D721Med (cell line): ENCODE measurements around the gene ZNF212.

ENCODE experiments used
- DNase-seq: peaks from one replicate; pipeline ENCODE4 v3.0.0; 2011; ENCODE audit warnings: low spot score; ENCODE audit not compliant: insufficient read length
- FAIRE-seq: peaks from 2 replicates; lab custom pipeline; 2011; peaks lifted over from hg19 to GRCh38; lab: Jason Lieb, UNC
- TF ChIP-seq, protein P1 (sequence below): IDR thresholded peaks from 2 replicates; pipeline ENCODE4 v1.5.1; 2012; ENCODE audit warnings: mild to moderate bottlenecking, control low read depth; ENCODE audit not compliant: insufficient read depth; ENCODE audit errors: missing control alignments

Gene ZNF212

DNA sequence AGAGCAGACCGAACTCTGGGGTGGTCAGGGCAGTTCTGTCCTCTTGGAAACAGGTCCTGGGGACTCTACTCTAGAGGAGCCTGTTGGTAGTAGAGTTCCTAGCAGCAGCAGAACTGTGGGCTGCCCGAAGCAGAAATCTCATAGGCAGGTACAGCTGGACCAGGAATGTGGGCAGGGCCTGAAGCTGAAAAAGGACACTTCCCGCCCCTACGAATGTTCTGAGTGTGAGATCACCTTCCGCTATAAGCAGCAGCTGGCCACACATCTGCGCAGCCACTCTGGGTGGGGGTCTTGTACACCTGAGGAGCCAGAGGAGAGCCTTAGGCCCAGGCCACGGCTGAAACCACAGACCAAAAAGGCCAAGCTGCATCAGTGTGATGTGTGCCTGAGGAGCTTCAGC lies 14.2 kb downstream of the ZNF212 start:
- TF ChIP-seq, protein P1, sequence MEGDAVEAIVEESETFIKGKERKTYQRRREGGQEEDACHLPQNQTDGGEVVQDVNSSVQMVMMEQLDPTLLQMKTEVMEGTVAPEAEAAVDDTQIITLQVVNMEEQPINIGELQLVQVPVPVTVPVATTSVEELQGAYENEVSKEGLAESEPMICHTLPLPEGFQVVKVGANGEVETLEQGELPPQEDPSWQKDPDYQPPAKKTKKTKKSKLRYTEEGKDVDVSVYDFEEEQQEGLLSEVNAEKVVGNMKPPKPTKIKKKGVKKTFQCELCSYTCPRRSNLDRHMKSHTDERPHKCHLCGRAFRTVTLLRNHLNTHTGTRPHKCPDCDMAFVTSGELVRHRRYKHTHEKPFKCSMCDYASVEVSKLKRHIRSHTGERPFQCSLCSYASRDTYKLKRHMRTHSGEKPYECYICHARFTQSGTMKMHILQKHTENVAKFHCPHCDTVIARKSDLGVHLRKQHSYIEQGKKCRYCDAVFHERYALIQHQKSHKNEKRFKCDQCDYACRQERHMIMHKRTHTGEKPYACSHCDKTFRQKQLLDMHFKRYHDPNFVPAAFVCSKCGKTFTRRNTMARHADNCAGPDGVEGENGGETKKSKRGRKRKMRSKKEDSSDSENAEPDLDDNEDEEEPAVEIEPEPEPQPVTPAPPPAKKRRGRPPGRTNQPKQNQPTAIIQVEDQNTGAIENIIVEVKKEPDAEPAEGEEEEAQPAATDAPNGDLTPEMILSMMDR: no peak
- FAIRE-seq: no peak

DNA sequence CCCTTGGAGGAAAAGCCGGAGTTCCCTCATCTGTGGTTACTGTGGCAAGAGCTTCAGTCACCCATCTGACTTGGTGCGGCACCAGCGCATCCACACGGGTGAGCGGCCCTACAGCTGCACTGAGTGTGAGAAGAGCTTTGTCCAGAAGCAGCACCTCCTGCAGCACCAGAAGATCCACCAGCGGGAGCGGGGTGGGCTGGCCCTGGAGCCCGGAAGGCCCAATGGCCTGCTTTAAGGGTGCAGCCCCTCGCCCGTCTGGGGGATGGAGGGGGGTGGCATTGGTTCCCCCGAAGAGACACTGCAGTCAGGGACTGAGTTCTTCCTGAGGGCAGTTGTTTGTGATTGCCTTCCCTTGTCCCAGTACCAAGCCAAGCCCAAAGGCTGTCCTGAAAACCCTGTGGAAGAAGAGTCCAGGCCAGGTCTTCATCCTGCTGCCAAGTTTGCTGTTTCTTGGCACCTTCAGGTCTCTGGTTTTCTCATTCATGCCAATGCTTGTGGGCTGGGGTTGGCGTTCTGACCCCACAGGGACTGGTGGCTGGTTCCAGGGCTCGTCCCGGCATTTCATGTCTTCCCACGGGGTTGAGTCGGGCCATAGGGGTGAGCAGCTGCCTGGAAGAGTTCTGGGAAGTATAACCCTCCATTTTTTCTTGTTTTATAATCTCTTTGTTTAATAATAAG lies 14.9 kb downstream of the ZNF212 start:
- TF ChIP-seq, protein P1: no peak
- DNase-seq (no peak), FAIRE-seq (no peak)

More for the DNA sequence above, 14.2 kb downstream of the ZNF212 start:
- DNase-seq: no peak

DNA sequence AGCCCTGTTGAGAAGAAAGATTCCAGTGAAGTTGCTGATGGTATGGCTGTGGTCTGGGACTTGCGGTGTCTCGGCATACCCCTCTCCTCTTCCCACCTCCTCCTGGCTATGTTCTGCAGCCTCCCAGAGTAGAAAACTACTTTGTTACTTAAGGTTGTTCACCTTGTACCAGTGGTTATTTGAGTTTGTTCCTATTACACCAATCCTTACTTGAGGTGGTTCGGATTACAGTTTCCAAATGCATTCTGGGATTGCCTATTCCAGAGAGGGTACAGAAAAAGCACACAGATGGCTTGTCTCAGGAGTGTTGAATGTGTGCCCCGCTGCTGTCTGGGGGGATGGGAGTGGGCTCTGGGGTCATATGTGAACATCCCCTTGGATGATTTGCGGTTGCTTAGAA lies 15.7 kb downstream of the ZNF212 start:
- FAIRE-seq (no peak), DNase-seq (no peak)
- TF ChIP-seq, protein P1: no peak

DNA sequence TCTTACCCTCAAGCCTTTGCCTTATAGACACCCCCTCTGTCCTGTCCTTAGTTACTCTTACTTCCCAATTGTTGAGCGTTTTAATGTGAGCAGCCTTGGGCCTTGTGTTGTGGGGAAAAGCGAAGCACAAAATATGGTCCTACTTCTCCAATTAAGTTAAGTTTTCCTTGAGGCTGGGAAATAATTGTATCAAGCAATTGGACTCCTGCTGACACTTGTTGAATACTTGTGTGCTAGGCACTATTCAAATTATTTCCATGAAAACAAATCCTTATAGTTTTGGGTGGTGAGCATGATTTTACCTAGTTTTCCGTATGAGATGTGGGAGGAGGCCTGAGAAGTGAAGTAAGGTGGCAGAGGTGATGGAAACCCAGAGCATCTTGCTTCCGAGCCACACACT lies 17.1 kb downstream of the ZNF212 start:
- DNase-seq (no peak), FAIRE-seq (no peak)

DNA sequence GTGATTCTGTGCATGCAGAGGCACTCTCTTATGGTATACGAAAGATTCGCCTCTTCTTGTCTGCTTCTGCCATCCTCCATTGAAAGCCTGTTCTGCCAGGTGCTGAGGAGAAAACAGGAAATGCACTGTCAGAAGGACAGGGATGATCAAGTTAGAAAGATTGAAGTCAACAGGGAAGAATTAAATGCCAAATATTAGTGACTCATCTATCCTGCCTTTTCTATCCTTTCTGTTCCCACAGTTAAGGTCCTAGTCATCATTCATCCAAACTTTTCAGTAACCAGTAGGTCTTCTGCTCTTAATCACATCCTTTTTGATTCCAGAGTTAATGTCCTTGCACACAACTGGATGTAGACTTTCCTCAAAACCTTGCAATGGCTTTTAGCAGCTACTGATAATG lies 17.7 kb downstream of the ZNF212 start:
- TF ChIP-seq, protein P1: no peak
- FAIRE-seq (no peak), DNase-seq (no peak)

More for the DNA sequence above, 17.1 kb downstream of the ZNF212 start:
- TF ChIP-seq, protein P1: no peak

DNA sequence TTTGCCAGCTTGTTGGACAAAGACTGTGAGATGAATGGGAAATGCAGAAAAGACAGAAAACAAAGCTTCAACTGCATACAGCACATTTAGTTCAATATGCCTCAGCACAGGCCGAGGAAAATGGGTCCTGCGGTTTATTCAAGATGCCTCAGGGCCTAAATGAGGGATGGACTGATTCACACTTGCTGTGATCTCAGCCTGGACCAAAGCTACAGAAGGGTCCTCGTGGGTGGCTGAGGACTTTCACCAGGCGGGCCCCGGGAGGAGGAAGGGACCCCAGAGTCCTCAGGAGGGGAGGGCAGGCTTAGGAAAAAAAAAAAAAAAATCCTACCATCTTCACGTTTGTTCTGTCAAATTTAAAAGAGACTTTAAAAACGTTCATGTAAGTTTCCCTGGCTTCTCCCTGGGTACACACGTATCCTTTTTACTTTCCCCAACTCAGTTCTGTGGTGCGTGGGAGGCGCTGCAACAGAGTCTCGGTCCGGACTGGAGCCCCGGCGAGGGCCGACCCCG lies 21.9 kb downstream of the ZNF212 start:
- FAIRE-seq (no peak), DNase-seq (no peak)

More for the DNA sequence above, 21.9 kb downstream of the ZNF212 start:
- TF ChIP-seq, protein P1: no peak
